HepG2 (cell line): ENCODE measurements around the gene SH3BGRL2. TPM values are rescaled to one million over a fixed set of nuclear protein-coding genes. Genes with fewer than 3 reads are reported as not detected.

Source experiments
- ATAC-seq: fragments of 200-7000 bp; cut with Tn5 transposase; 3 replicates; pipeline ENCODE4 v1.9.1; 2020; ENCODE audit warnings: mild to moderate bottlenecking, moderate library complexity
- BruUV-seq: library from RNA; stranded (reverse); fragments of 400-500 nt; replicated peaks from 2 replicates; lab custom pipeline; 2021; lab: Mats Ljungman, UMichigan
- CTCF ChIA-PET: fragments of 300-600 bp; formaldehyde crosslinking; extraction: SDS; loops from one replicate; lab custom pipeline; 2021; ENCODE audit warnings: low total read pairs, inconsistent platforms, low intra/inter-chr PET ratio; lab: Yijun Ruan, JAX
- POLR2A ChIA-PET: fragments of 350-600 bp; sonication (Branson Sonifier 250); formaldehyde crosslinking; loops from one replicate; lab custom pipeline; 2020; ENCODE audit warnings: antibody characterized with exemption, inconsistent platforms; lab: Yijun Ruan, JAX
- DNase-seq: peaks from one replicate; pipeline ENCODE4 v3.0.0-alpha.2; 2015; ENCODE audit warnings: low spot score
- FAIRE-seq: peaks from 3 replicates; lab custom pipeline; 2011; peaks lifted over from hg19 to GRCh38; lab: Jason Lieb, UNC
- H2AFZ ChIP-seq: one replicate; pipeline ENCODE4 v1.6.1; 2011; ENCODE audit warnings: low read length, inconsistent platforms
- H3K27ac ChIP-seq: fragments of 300-600 bp; 3 replicates; pipeline ENCODE4 v1.8.0; 2011; ENCODE audit warnings: mixed run types, mild to moderate bottlenecking, mixed read lengths, low read length, inconsistent platforms; ENCODE audit not compliant: insufficient read depth; ENCODE audit errors: extremely low read length
- H3K27me3 ChIP-seq, 2 experiments: fragments of 200-600 bp in 1 of 2; 2 replicates in 1 of 2; 3 replicates in 1 of 2; pipeline versions ENCODE4 v1.6.0 to v1.8.0; 2011; ENCODE audit warnings: low read length in 2 of 2, mild to moderate bottlenecking in 2 of 2, moderate library complexity in 2 of 2, inconsistent platforms in 1 of 2; ENCODE audit not compliant: insufficient read depth in 2 of 2, control insufficient read depth in 1 of 2
- H3K36me3 ChIP-seq, 2 experiments: fragments of 200-600 bp in 1 of 2; replicated peaks in 1 of 2; 2 replicates in 1 of 2; 3 replicates in 1 of 2; pipeline versions ENCODE4 v1.5.1 to v1.8.0; 2011; ENCODE audit warnings: low read length in 2 of 2, inconsistent platforms in 1 of 2; ENCODE audit not compliant: insufficient read depth in 2 of 2, control insufficient read depth in 1 of 2
- H3K4me1 ChIP-seq: 2 replicates; pipeline ENCODE4 v1.5.1; 2012; ENCODE audit warnings: low read length, inconsistent platforms; ENCODE audit not compliant: insufficient read depth
- H3K4me2 ChIP-seq: 2 replicates; pipeline ENCODE4 v1.6.0; 2011; ENCODE audit warnings: low read depth, low read length, inconsistent platforms
- H3K4me3 ChIP-seq, 3 experiments: fragments of 200-600 bp in 1 of 3; sonication (generic), shearing (Covaris generic) in 1 of 3; replicated peaks in 1 of 3; 2 replicates each; pipeline ENCODE4 v1.5.1; 2011 to 2016; ENCODE audit warnings: low read length in 3 of 3, inconsistent platforms in 2 of 3, low read depth in 2 of 3, mild to moderate bottlenecking in 2 of 3, control low read depth in 1 of 3, mixed read lengths in 1 of 3; ENCODE audit not compliant: insufficient read depth in 1 of 3
- H3K79me2 ChIP-seq: one replicate; pipeline ENCODE4 v1.6.1; 2011; ENCODE audit warnings: low read length, inconsistent platforms; ENCODE audit not compliant: insufficient read depth
- H3K9ac ChIP-seq: 2 replicates; pipeline ENCODE4 v1.6.0; 2011; ENCODE audit warnings: mild to moderate bottlenecking, low read depth, low read length, inconsistent platforms; ENCODE audit not compliant: insufficient read depth
- H3K9me3 ChIP-seq: 2 replicates; pipeline ENCODE4 v1.5.1; 2012; ENCODE audit warnings: mild to moderate bottlenecking, low read length
- H4K20me1 ChIP-seq: 2 replicates; pipeline ENCODE4 v1.6.0; 2011; ENCODE audit warnings: inconsistent platforms, mild to moderate bottlenecking, low read length, moderate library complexity; ENCODE audit not compliant: insufficient read depth
- ATF3 ChIP-seq: sonication (generic); formaldehyde crosslinking; IDR thresholded peaks from 2 replicates; pipeline ENCODE4 v1.4.0; 2020; ENCODE audit warnings: missing genetic modification reagents
- ATM ChIP-seq: fragments of 450-650 bp; IDR thresholded peaks from 2 replicates; pipeline ENCODE4 v1.7.1; 2017; ENCODE audit warnings: mild to moderate bottlenecking, borderline replicate concordance
- CBX5 ChIP-seq: sonication (generic); formaldehyde crosslinking; IDR thresholded peaks from 2 replicates; pipeline ENCODE4 v1.4.0; 2020; ENCODE audit warnings: missing genetic modification reagents, borderline replicate concordance
- NFYC ChIP-seq: IDR thresholded peaks from 2 replicates; pipeline ENCODE4 v1.6.1; 2016; ENCODE audit warnings: missing genetic modification reagents, missing compliant biosample characterization
- RELA ChIP-seq: sonication (generic); formaldehyde crosslinking; IDR thresholded peaks from 2 replicates; pipeline ENCODE4 v1.4.0; 2020; ENCODE audit warnings: missing genetic modification reagents
- SMC3 ChIP-seq: IDR thresholded peaks from 2 replicates; pipeline ENCODE4 v1.6.1; 2011; ENCODE audit warnings: low read length, improper control_type of control experiment
- ZBTB44 ChIP-seq: sonication (generic); formaldehyde crosslinking; IDR thresholded peaks from 2 replicates; pipeline ENCODE4 v1.4.0; 2020; ENCODE audit warnings: missing genetic modification reagents
- ZFP1 ChIP-seq: IDR thresholded peaks from 2 replicates; pipeline ENCODE4 v1.6.1; 2016
- ZSCAN21 ChIP-seq: sonication (generic); formaldehyde crosslinking; IDR thresholded peaks from 2 replicates; pipeline ENCODE4 v1.8.0; 2022; ENCODE audit warnings: mild to moderate bottlenecking, missing genetic modification reagents, moderate library complexity, borderline replicate concordance
- ZUFSP ChIP-seq: sonication (generic); formaldehyde crosslinking; IDR thresholded peaks from 2 replicates; pipeline ENCODE4 v1.9.0; 2021; ENCODE audit warnings: missing genetic modification reagents, mild to moderate bottlenecking, borderline replicate concordance
- WGBS: methylation state at CpG from one replicate; pipeline ENCODE4 v1.1.6; 2017; ENCODE audit warnings: low lambda C conversion rate; 5-methylcytosine and 5-hydroxymethylcytosine counted together
- in situ Hi-C: cut with HindIII; loops from 2 replicates; pipeline ENCODE4 v1.10.0; 2017; ENCODE audit warnings: low pct_unique_long_range_greater_than_20kb; ENCODE audit not compliant: extremely low pct_ligation_motif_present
- intact Hi-C: fragments of 100-400 bp; cut with micrococcal nuclease; formaldehyde crosslinking; loops from one replicate; pipeline ENCODE4 v1.10.0; 2022; ENCODE audit not compliant: unreplicated experiment
- polyA plus RNA-seq, 8 experiments: library from polyadenylated mRNA; depleted of rRNA in 3 of 8; stranded (reverse) in 7 of 8; unstranded in 1 of 8; fragments of >200 nt; fragmentation: Illumina TruSeq in 4 of 8; extraction: Trizol in 4 of 8; gene quantifications; 2 replicates each; pipeline versions ENCODE4 v1.2.1 to v1.2.3, GENCODE V29; 2011 to 2016; ENCODE audit warnings: low read depth in 4 of 8, missing spikeins in 1 of 8, mixed read lengths in 1 of 8; ENCODE audit not compliant: insufficient read depth in 1 of 8
- total RNA-seq, 5 experiments: library from RNA; depleted of rRNA; stranded (reverse); fragments of >200 nt; fragmentation: Illumina TruSeq; extraction: Trizol; gene quantifications; 2 replicates each; pipeline ENCODE4 v1.2.3, GENCODE V29; 2016; ENCODE audit warnings: low read depth in 1 of 5
- TF ChIP-seq, protein P1 (sequence below): sonication (generic); formaldehyde crosslinking; IDR thresholded peaks from 2 replicates; pipeline ENCODE4 v1.4.0; 2020; ENCODE audit warnings: mild to moderate bottlenecking, missing genetic modification reagents

The SH3BGRL2 gene
- total and polyA plus RNA-seq, 2 of the 13 experiments (the other 11 are each of a cell fraction or from before 2014, with no cell fraction given): 10.9 to 28.8 TPM

DNA sequence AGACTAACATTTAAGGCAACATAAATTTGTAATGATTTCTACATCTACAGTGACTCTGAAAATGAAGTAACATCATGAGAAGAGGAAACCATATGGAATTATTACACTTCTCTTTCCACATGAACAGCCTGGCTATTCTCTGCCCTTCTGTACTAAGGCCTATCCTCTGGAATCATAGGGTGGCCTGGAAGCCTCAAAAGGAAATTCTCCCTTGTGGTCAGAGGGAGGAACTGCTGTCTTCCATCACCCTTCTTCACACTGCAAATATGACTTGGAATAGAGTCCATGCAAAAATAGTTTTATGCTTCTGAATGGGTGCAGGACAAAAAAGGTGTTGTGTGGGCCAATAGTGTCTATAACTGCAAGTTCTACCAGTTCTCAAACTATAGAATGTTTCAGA is 44.6 kb upstream of the SH3BGRL2 start (continued):
- TF ChIP-seq ATM: no peak
- no peak for TF ChIP-seq ATF3
- TF ChIP-seq, all 625 proteins: peak for 8

GRCh38 chr6:79589701-79590100 is 41.4 kb upstream of the SH3BGRL2 start:
- Histone ChIP-seq H3K36me3 (no peaks in the 10 kb centered on the region), H4K20me1 (no peaks in the 10 kb centered on the region), H3K9ac (no peak overlapping the region), H2AFZ (no peak overlapping the region), H3K27ac (no peak overlapping the region), H3K79me2 (no peaks in the 10 kb centered on the region), H3K4me2 (no peak overlapping the region), H3K9me3 (no peaks in the 10 kb centered on the region), H3K4me1 (no peaks in the 10 kb centered on the region), H3K27me3 (no peaks in the 10 kb centered on the region), H3K4me3 (no peak overlapping the region)
- CTCF ChIA-PET: no interaction called here
- DNase-seq: no peak
- intact Hi-C loops (no loop called here), in situ Hi-C loops (no loop called here)
- TF ChIP-seq ZFP1: no peak
- TF ChIP-seq RELA (CRISPR knock-in tag): no peak
- TF ChIP-seq SMC3: no peak
- TF ChIP-seq CBX5 (CRISPR knock-in tag): no peak
- TF ChIP-seq, protein P1, sequence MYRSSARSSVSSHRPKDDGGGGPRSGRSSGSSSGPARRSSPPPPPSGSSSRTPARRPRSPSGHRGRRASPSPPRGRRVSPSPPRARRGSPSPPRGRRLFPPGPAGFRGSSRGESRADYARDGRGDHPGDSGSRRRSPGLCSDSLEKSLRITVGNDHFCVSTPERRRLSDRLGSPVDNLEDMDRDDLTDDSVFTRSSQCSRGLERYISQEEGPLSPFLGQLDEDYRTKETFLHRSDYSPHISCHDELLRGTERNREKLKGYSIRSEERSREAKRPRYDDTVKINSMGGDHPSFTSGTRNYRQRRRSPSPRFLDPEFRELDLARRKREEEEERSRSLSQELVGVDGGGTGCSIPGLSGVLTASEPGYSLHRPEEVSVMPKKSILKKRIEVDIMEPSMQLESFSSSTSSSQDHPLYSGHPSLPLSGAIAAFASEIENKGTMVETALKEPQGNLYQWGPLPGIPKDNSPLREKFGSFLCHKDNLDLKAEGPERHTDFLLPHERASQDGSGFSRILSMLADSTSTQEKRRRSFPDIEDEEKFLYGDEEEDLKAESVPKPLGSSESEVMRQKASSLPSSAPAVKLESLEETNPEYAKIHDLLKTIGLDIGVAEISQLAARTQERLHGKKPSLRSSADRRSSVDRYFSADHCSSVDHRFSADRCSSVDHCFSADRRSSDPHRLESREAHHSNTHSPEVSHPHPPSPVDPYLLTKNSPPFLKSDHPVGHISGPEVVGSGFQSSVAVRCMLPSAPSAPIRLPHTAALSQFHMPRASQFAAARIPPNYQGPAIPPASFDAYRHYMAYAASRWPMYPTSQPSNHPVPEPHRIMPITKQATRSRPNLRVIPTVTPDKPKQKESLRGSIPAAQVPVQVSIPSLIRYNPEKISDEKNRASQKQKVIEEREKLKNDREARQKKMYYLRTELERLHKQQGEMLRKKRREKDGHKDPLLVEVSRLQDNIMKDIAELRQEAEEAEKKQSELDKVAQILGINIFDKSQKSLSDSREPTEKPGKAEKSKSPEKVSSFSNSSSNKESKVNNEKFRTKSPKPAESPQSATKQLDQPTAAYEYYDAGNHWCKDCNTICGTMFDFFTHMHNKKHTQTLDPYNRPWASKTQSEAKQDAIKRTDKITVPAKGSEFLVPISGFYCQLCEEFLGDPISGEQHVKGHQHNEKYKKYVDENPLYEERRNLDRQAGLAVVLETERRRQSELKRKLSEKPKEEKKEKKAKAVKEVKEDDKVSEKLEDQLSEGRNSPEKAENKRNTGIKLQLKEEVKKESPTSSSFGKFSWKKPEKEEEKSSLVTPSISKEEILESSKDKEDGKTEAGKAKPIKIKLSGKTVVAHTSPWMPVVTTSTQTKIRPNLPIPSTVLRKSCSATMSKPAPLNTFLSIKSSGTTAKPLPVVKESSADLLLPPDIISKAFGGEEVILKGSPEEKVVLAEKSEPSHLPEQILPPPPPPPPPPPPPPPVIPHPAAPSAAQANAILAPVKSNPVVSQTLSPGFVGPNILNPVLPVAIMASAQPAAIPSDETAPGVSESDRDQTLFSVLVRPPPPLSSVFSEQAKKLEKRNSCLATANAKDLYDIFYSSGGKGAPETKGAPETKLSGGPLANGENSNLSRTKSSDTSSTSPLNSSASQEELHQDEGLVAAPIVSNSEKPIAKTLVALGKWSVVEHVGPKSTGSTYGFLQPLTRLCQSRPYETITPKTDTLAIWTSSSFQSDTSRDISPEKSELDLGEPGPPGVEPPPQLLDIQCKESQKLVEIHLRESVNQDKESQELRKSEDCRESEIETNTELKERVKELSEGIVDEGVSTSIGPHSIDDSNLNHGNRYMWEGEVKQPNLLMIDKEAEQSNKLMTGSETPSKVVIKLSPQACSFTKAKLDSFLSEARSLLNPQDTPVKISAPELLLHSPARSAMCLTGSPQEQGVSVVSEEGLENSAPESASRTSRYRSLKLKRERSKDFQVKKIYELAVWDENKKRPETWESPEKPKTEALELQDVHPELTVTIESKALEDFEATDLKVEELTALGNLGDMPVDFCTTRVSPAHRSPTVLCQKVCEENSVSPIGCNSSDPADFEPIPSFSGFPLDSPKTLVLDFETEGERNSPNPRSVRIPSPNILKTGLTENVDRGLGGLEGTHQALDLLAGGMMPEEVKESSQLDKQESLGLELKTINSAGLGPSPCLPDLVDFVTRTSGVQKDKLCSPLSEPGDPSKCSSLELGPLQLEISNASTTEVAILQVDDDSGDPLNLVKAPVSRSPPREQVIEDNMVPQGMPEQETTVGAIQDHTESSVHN (CRISPR knock-in tag): no peak
- TF ChIP-seq ZBTB44 (CRISPR knock-in tag): no peak
- TF ChIP-seq ZSCAN21 (CRISPR knock-in tag): no peak
- TF ChIP-seq NFYC (CRISPR knock-in tag): no peak
- no peak for TF ChIP-seq ZUFSP (CRISPR knock-in tag)
- no TSS peak for BruUV-seq
- POLR2A ChIA-PET: no interaction called here
- no peak for ATAC-seq
- no peak for FAIRE-seq
- 82% methylated on average over 7 of the region's 7 CpGs for WGBS
